SK-N-DZ (cell line): Measurements from ENCODE around the gene ENO3. TPM values are rescaled to one million over a fixed set of nuclear protein-coding genes. Genes with fewer than 3 reads are reported as not detected.
"Not testable (repeated sequence)": the region's sequence is repeated elsewhere in the genome, so short reads cannot be mapped to it uniquely, and the experiment has no call there.

Experiments
- DNase-seq: peaks from one replicate; pipeline ENCODE4 v3.0.0-alpha.2; 2015; ENCODE audit warnings: low spot score
- polyA plus RNA-seq, 2 experiments: library from polyadenylated mRNA; depleted of rRNA; stranded (reverse); fragments of >200 nt; gene quantifications; 2 replicates each; pipeline ENCODE4 v1.2.3, GENCODE V29; 2014

ENO3 gene
- 91.6 and 92.7 TPM in 2 replicates for polyA plus RNA-seq (2014; cell fraction: cytosol; rRNA removed)
- 116 and 223 TPM in 2 replicates for polyA plus RNA-seq (2014; cell fraction: nucleus; rRNA removed)

DNA sequence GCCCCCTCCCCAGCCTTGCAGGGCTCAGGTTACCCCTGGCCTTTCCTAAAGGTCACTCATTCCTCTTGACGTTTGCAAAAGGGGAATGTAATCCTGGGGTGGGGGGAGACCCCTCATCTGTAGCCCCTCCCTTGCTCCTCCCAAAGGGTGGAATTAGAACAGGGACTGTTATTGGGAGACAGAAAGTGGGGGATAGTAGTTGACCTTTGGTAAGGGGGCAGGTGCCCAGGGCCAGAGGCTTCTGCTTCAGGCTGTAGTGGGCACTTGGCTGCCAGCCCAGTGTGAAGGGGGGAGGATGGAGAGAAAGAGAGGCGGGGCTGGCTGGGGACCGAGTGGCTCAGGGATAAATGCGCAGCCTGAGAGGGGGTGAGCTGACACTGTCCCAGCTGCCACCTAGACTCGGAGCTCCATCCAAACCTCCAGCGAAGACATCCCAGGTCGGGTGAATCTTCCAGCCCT lies at the start of gene ENO3:
ENO3 (plus strand) TSS at position 374 of the 459 bp plus-strand sequence. CDS start 711 bp downstream, outside the sequence.
- DNase-seq = peak; percentile 75

DNA sequence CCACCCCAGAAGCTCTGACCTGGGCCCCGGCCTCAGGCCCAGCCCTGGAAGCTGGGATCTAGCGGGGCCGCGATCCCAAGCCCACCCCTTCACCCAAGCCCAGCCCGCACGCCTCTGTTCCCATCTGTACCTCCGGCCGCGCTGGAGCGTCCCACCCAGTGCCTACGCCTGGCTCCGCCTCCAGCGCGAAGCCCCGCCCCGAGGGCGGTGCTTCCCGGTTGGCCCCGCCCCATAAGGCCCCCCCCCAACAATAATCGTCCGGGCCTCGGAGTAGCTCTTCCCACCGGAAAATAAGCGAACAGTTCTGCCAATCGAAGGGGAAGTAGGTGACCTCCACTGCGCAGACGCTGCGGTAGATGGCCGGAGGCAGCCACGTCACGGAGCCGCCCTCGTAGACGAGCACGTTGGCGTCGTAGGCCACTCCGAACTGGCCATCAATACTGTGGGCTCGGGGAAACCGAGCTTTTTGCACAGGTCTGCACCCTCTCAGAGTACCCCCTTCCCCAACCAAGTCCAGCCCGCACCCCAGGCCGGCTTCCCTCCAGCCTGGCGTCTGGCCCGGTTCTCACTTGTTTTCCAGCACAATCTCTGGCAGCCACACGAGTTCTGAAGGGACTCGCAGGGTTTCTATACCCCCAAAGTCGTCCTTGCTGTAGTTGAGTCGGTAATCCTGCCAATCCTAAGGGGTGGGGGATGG lies 49.1 kb upstream of the ENO3 start:
- no peak for DNase-seq

DNA sequence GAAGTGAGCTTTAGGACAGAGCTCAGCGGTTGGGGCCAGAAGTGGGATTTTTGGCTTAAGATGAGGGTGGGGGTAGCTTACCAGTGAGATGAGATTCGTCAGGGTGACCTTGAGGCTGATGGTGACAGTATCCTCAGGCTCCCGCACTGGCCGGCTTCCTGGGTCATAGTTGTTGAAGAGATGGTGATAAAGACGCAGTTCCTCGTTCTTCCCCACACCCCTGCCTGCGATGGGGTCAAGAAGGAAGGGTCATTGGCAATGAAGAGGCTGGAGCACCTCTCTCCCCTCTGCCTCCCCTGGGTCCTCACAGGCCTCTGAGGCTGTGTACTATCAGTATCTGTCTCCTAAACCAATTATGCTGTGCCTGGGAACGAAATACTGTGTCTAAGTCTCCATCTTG lies 48.4 kb upstream of the ENO3 start:
- DNase-seq = peak; percentile 60

DNA sequence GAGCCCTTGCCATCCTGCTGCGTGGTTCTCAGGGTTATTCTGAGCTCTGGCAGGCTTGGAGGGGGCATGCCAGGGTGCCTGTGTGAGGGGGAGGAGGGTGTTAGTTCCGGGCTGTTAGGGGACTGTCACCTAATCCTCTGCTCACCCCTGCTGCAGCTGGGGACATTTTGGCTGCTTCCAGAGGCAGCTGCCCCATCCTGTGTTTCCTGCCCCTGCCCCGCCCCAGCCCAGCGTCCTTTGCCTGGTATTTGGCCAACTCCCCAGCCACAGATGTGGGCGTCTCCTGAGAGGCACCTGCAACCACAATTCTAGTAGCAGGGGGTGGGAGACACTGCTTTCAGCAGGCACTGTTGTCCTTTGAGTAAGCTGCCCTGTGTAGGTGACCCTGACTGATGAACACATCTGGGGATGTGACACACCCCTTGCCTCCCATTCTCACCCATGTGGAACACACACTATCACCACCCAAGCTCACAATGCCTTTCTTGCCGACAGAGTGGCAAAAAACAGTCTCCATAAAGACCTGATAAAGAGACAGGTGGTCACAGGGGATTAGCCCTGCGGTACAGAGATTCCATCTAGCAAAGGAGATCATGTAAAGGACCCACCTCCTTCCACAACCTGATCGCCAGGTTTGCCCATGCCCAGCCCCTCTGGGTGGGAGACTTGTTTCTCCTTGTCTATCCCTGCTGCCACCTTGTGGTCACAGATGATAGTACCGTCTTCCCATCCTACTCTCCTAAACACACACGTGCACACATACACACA lies 47.7 kb upstream of the ENO3 start, which contains the start of gene CHRNE:
CHRNE (minus strand) TSS at position 48 of the 768 bp plus-strand sequence; CDS start at position 13, 35 bp downstream.
- DNase-seq = peak; percentile 89

DNA sequence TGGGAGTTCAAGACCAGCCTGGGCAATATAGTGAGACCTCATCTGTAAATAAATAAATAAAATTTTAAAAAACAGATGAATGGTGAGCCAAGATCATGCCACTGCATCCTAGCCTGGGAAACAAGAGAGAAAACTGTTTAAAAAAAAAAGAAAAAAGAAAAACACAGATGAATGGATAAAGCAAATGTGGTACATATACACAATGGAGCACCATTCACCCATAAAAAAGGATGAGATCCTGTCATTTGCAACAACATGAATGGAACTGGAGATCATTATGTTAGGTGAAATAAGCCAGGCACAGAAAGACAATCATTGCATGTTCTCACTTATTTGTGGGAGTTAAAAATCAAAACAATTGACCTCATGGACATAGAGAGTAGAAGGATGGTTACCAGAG lies 44.3 kb upstream of the ENO3 start:
- not testable (repeated sequence) for DNase-seq

DNA sequence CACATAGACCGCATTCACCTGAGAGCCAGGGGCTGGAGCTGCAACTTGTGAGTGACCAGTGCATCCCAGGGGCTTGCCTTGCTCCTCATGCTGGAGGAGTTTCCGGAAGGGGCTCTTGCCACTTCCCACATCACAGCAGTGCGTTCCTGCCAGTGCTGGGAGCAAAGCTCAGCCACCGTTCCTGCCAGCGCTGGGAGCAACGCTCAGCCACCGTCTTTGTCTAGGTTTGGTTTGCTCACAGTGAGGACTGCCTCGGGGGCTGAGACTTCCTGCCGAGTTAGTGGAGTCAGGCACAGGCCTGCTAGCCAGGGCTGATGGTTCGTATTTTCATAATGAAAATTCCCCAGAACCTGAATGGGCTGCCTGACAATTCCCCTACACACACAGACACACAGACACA lies 42.6 kb upstream of the ENO3 start:
- peak; percentile 44 for DNase-seq

DNA sequence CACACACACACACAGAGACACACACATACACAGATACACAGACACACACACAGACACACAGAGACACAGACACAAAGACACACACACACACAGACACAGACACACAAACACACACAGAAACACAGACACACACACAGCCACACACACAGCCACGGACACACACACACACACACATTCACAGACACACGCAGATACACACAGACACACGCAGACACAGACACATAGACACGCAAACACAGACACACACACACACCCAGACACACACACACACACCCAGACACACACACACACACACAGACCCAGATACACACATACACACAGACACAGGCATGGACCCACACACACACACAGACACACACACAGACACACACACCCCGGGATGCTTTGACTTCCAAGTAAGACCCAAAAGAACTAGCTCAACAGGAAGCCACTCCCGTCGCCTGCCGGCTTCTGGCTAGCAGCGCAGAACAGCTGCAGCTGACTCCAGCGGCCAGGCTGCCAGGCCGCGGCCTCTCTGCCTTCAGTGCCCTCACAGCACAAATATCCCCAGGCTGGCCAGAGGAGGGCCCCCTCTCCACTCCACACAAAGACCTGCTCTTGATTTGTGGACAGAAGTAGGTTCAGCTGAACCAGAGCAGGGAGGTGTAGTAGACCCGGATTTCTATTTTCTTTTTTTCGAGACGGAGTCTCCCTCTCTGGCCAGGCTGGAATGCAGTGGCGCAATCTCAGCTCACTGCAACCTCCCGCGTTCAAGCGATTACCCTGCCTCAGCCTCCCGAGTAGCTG lies 42.0 kb upstream of the ENO3 start:
- peak; percentile 92 for DNase-seq

DNA sequence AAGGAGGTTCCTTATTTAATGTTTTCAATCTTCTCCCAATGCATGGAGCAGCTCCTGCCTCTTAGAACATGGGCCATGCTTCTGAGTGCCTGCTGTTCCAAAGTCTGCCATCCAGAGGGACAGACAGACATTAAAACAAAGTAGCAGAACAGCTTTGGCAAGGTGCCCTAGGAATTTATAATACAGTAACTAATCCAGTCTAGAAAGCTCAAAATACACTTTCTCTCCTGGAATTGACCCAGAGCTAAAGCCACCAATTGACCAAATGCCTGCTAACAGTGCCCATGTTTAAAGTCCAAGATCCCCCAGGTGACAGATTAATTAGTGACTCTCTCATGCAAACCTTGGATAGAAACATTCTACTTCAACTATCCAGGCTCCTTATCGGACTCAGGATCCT lies 36.9 kb upstream of the ENO3 start:
- no peak for DNase-seq

DNA sequence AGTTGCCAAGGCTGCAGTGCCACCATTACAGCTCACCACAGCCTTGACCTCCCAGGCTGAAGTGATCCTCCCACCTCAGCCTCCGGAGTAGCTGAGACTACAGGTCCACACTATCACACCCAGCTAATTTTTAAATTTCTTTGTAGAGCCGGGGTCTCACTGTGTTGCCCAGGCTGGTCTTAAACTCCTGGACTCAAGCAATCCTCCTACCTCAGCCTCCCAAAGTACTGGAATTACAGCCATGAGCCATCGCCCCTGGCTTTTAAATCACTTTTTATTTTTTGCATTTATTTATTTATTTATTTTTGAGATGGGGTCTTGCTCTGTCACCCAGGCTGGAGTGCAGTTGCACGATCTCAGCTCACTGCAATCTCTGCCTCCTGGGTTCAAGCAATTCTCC lies 36.4 kb upstream of the ENO3 start:
- not testable (repeated sequence) for DNase-seq

DNA sequence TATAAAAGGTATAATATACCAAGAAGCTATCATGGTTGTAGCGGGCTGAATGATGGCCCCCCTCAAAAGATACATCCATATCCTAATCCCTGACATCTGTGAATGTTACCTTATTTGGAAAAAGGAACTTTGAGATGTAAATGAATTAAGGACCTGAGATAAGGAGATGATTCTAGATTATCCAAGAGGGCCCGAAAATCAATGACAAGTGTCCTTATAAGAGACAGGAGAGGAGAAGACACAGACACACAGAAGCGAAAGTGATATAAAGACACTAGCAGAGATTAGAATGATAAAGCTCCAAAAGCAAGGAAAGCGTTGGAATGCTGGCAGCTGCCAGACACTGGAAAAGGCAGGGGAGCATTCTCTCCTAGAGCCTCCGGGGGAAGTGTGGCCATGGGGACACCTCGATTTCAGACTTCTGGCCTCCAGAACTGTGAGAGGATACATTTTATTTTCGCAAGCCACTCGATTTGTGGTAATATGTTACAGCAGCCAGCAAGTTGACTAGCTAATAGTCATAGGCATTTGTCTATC lies 31.3 kb upstream of the ENO3 start:
- peak; percentile 98 for DNase-seq

DNA sequence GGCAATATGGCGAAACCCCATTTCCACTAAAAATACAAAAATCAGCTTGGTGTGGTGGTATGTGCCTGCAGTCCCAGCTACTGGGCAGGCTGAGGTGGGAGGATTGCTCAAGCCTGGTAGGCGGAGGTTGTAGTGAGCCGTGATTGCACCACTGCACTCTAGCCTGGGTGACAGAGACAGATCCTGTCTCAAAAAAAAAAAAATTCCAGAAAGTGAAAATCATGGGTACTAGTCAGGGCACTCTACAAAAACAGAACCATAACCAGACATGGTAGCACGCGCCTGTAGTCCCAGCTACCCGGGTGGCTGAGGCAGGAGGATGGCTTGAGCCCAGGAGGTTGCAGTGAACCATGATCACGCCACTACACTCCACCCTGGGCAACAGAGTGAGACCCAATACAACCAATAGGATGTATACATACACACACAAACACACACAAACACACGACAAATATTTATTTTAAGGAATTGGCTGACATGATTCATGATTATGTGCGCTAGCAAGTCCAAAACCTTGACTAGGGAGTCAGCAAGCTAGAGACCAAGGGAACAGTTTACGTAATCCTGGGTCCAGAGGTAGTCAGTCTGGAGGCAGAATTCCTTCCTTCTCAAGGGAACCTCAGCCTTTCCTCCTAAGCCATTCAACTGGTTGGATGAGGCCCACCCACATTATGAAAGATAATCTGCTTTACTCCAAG lies 30.4 kb upstream of the ENO3 start:
- no peak for DNase-seq

DNA sequence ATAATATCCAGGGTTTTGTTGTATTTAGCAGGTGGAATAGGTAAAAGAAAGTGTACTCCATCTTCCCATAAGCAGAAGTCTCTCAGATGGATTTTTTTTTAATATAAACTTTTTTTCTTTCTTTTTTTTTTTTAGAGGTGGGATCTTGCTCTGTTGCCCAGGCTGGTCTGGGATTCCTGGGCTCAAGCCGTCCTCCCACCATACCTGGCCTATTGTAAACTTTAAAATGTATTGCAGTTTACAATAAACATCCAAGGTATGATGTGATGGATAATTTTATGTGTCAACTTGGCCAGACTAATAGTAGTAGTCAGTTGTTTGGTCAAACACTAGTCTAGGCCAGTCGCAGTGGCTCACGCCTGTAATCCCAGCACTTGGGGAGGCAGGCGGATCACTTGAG lies 29.6 kb upstream of the ENO3 start:
- no peak for DNase-seq

DNA sequence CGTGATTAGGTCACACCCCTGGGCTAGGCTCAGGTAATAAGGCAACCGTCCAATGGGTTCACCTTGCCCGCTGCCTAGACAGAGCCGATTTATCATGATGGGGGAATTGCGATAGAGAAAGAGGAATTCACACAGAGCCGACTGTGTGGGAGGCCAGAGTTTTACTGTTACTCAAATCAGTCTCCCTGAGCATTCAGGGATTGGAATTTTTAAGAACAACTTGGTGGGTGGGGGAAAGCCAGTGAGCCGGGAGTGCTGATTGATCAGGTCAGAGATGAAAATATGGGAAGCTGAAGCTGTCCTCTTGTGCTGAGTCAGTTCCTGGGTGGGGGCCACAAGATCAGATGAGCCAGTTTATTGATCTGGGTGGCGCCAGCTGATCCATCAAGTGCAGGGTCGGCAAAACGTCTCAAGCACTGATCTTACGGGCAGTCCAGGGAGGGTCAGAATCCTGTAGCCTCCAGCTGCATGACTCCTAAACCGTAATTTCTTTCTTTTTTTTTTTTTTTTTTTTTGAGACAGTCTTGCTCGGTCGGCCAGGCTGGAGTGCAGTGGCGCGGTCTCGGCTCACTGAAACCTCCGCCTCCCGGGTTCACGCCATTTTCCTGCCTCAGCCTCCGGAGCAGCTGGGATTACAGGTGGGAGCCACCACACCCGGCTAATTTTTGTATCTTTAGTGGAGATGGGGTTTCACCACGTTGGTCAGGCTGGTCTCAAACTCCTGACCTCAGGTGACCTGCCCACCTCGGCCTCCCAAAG lies 24.2 kb upstream of the ENO3 start:
- not testable (repeated sequence) for DNase-seq

DNA sequence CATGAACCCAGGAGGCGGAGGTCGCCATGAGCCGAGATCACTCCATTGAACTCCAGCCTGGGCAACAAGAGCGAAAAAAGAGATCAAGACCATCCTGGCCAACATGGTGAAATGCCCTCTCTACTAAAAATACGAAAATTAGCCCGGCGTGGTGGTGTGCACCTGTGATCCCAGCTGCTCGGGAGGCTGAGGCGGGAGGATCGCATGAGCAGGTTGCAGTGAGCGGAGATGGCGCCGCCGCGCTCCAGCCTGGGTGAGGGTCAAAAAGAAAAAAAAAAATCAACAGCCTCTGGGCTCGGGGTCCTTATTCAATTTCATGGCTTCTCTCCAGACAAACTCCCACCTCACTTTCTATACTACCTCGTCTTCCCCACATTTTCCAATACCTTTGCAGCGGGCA lies 22.0 kb upstream of the ENO3 start:
- DNase-seq = no peak

DNA sequence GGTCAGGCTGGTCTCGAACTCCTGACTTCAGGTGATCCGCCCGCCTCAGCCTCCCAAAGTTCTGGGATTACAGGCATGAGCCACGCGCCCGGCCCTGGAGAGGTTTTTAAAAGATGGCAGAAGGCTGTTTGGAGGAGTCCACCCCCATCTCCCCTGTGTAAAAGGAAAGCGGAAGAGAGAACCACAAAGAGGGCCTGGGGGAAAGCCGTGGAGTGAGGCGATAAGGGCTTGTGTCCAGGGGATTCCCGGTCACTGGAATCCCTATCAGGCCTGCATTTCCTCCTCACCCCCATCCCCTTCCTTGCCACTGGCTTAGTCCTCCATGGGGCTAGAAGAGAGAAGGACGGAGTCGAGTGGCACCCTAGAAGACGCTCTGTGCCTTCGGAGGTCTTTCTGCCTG lies 19.0 kb upstream of the ENO3 start, which contains the start of gene GP1BA:
GP1BA (plus strand) TSS at position 315 of the 400 bp plus-strand sequence. CDS start 328 bp downstream, outside the sequence.
- DNase-seq = no peak

DNA sequence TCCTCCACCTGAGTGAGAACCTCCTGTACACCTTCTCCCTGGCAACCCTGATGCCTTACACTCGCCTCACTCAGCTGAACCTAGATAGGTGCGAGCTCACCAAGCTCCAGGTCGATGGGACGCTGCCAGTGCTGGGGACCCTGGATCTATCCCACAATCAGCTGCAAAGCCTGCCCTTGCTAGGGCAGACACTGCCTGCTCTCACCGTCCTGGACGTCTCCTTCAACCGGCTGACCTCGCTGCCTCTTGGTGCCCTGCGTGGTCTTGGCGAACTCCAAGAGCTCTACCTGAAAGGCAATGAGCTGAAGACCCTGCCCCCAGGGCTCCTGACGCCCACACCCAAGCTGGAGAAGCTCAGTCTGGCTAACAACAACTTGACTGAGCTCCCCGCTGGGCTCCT lies 18.2 kb upstream of the ENO3 start:
- no peak for DNase-seq

DNA sequence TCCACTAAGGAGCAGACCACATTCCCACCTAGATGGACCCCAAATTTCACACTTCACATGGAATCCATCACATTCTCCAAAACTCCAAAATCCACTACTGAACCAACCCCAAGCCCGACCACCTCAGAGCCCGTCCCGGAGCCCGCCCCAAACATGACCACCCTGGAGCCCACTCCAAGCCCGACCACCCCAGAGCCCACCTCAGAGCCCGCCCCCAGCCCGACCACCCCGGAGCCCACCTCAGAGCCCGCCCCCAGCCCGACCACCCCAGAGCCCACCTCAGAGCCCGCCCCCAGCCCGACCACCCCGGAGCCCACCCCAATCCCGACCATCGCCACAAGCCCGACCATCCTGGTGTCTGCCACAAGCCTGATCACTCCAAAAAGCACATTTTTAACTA lies 17.3 kb upstream of the ENO3 start:
- DNase-seq = no peak

DNA sequence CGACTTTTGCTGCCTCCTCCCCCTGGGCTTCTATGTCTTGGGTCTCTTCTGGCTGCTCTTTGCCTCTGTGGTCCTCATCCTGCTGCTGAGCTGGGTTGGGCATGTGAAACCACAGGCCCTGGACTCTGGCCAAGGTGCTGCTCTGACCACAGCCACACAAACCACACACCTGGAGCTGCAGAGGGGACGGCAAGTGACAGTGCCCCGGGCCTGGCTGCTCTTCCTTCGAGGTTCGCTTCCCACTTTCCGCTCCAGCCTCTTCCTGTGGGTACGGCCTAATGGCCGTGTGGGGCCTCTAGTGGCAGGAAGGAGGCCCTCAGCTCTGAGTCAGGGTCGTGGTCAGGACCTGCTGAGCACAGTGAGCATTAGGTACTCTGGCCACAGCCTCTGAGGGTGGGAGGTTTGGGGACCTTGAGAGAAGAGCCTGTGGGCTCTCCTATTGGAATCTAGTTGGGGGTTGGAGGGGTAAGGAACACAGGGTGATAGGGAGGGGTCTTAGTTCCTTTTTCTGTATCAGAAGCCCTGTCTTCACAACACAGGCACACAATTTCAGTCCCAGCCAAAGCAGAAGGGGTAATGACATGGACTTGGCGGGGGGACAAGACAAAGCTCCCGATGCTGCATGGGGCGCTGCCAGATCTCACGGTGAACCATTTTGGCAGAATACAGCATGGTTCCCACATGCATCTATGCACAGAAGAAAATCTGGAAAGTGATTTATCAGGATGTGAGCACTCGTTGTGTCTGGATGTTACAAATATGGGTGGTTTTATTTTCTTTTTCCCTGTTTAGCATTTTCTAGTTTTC lies 16.5 kb upstream of the ENO3 start:
- DNase-seq = no peak

DNA sequence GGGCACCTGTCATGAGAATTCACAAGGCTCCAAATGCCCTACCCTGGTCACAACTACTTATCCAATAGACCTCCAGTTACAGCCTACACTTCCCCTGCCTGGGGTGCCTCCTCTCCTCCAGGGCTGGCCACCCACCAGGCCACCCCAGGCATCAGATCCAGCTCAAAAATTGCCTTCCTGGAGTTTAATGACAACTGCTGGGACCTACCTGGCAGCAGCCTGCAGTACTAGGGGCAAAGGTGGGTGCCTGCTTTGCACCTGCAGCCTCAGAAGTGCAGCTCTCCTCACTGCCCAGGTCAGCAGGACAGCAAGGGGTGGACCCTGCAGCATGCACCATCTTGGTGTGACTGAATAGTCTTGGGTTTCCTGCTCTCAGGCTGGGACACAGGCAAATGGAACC lies 15.3 kb upstream of the ENO3 start:
- DNase-seq = no peak
